ENCODE data around the gene CPSF7.
"Not testable (repeated sequence)": the region's sequence is repeated elsewhere in the genome, so short reads cannot be mapped to it uniquely, and the experiment has no call there.

Gene CPSF7

DNA sequence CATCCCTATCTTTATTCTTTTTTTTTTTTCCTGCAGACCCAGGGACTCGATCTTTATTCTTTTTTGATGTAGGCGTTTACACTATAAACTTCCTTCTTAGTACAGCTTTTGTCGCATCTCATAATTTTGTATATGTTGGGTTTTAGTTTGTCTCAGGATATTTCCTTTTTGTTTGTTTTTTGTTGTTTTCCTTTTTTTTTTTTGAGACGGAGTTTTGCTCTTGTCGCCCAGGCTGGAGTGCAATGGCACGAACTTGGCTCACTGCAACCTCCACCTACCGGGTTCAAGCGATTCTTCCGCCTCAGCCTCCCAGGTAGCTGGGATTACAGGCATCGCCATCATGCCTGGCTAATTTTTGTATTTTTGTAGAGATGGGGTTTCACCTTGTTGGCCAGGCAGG is 1.1 kb upstream of the CPSF7 start:
- DNase-seq = not testable (repeated sequence)

DNA sequence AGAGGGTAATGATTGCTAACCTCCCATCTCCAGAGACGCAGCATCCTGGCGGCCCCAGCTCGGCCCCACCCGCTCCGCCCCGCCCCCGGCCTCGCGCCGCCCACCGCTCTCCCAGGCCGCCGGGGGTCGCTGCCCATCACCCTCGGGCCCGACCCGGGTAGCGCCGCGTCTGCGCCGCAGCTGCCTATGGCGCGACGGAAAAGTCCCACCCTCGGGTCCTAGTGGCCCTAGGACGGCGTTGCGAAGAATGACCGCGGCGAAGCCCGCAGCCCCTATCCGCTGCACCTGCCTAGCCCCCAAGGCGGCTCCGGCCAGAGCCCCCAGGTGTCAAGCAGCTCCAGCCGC is 457 bp downstream of the CPSF7 start:
- peak; percentile 80 for DNase-seq

- no peak for DNase-seq
These were observed 4.2 kb downstream of the CPSF7 start for GRCh38 chr11:61425367-61426131.

GRCh38 chr11:61422226-61422625 is 7.5 kb downstream of the CPSF7 start:
- no peak for DNase-seq

DNA sequence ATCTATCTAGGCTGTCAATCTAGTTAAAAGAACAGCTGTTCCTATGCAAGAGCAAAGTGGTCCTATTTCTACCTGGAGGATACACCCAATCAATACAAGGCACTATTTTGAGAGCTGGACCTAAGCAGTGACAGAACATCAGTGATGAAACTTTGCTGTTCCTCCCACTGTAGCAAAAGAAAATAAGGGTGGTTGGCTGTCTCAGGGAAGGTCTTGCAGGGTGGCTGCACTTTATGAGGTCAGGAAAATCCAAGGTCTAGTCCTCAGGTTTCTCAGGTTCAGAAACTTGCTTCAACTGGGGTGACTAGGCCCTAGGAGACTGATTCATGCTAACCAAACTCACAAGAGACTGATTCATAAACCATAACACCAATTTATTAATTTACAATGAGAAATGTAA is 11.6 kb downstream of the CPSF7 start:
- DNase-seq = no peak

DNA sequence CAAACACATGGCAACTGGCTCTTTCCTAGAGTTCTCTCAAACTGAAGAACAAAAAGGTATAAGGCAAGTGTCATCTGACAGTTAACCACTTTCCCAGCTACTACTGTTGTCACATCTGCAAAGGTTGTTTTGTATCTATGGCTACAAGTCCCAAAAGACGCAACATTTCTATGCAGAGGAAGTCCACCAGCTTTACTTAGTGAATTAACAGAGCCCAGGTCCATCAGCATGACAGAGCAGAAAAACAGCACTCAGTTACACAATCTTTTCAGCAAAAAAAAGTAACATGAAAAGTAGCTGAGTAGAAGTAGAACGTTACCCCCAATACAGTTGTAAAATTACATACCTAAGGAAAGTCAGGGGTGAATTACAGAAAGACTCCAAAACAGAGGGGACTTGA is 12.1 kb downstream of the CPSF7 start:
- no peak for DNase-seq

DNA sequence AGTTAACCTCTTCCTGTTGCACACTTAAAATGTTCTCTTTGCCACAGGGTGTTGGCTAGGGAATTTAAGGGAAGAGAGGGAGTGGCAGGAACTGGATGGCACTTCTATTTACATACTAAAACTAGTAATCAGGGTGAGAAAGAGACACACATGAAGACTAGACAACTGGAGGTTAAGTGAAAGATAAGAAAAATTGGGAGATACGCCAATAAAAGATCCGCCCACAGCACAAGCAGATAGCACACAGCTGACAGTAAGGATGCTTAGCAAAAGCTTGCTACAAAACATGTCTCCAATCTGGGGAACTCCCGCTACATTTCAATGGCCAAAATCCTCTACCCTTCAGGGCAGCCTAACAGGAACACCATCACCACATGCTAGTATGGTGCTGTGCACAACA is 12.8 kb downstream of the CPSF7 start:
- DNase-seq = no peak

DNA sequence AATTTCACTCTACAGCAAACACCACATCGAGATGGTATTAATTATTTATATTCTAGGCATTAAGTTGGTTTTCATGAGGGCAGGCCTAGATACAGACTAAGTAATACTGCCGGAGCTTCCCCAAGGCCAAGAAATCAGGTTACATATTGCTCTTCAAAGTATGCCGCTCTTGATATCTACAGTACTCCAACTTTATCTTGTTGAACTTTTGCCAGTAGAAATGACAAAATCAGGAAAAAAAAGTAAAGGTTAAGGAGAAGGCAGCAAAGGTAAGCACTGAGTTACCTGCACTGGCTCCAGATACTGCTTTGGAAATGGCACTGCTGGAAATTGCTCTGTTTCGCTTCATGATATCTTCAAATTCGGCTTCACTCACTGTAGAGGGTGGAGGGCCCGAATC is 14.4 kb downstream of the CPSF7 start:
- no peak for DNase-seq

- no peak for DNase-seq
These were observed 15.2 kb downstream of the CPSF7 start for GRCh38 chr11:61414547-61414946.

- DNase-seq = no peak
These were observed 16.3 kb downstream of the CPSF7 start for GRCh38 chr11:61413496-61413895.

DNA sequence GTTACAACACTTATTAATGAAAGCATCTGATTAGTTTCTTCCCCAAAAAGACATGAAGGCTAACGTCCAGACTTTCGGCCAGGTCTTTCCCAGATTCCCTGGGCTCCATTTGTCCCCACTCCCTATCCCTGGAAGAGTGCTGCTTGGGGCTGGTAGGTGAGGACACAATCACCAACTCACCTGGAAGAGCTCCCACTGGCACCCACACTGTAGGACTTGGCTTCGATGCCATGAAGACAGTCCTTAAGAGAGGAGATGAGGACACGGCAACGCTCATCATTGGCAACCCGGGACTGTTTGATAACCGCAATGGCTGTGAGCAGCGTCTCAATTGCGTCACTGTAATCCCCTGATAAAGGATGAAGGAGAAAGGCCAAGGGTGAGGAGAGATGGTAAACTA is 18.2 kb downstream of the CPSF7 start:
- DNase-seq = no peak

GRCh38 chr11:61406991-61407728 is 22.6 kb downstream of the CPSF7 start:
- DNase-seq = no peak

DNA sequence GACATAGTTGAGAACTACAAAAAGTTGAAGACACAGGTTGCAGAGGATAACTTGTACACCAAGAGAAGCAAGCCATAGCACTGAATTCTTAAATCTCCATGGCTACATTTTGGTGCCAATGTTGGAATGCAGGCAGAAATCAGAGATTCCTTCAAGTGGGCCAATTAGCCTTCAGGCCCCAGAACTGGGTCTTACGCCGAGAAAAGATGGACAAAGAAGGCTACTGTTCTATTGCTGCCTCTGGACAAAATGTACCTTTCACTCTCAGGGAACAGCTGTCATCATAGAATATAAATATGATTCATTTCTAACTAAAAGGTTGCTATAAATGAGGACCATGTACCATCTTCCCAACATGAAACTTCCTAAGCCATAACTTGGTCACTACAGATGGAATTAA is 23.7 kb downstream of the CPSF7 start:
- DNase-seq = no peak

GRCh38 chr11:61404641-61405040 is 25.1 kb downstream of the CPSF7 start:
- DNase-seq = no peak

GRCh38 chr11:61404103-61404502 is 25.7 kb downstream of the CPSF7 start:
- no peak for DNase-seq

DNA sequence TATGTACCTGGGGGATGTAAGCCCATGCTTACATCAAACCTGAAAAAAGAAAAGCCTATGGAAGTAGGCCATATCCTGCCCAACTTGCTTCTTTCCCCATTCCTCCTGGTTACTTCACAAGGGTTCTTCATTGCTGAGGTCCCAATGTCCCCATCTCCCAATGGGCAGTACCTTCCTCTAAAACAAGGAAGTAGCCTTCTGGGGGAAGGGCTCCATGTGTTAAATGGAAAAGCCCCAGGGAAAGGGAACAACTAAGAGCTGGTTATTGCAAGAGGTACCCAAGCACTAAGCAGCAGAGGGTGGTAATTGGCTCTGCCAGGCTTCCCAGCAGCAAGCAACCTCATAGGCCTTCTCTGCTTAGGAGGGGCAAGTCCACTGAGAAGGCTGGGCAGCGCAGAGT is 26.1 kb downstream of the CPSF7 start:
- no peak for DNase-seq

- no peak for DNase-seq
These were observed 28.2 kb downstream of the CPSF7 start for GRCh38 chr11:61401573-61401972.

GRCh38 chr11:61401173-61401572 is 28.6 kb downstream of the CPSF7 start:
- DNase-seq = no peak

- no peak for DNase-seq
These were observed 36.7 kb downstream of the CPSF7 start for GRCh38 chr11:61392981-61393595.

DNA sequence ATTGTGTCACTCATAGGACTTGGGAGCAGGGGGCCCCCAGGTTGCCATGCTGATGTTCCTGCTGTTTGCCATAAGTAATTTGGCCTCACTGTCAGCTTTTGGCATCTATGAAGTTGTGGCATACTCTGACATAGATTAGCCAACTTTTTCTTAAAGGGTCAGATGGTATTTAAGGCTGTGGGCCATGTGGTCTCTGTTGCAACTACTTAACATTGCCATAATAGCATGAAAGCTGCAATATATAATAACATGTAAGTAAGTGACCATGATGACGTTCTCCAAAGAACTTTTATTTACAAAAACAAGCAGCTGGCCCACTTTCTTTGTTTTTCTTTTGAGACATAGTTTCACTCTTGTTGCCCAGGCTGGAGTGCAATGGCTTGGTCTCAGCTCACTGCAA is 39.6 kb downstream of the CPSF7 start:
- DNase-seq = no peak

DNA sequence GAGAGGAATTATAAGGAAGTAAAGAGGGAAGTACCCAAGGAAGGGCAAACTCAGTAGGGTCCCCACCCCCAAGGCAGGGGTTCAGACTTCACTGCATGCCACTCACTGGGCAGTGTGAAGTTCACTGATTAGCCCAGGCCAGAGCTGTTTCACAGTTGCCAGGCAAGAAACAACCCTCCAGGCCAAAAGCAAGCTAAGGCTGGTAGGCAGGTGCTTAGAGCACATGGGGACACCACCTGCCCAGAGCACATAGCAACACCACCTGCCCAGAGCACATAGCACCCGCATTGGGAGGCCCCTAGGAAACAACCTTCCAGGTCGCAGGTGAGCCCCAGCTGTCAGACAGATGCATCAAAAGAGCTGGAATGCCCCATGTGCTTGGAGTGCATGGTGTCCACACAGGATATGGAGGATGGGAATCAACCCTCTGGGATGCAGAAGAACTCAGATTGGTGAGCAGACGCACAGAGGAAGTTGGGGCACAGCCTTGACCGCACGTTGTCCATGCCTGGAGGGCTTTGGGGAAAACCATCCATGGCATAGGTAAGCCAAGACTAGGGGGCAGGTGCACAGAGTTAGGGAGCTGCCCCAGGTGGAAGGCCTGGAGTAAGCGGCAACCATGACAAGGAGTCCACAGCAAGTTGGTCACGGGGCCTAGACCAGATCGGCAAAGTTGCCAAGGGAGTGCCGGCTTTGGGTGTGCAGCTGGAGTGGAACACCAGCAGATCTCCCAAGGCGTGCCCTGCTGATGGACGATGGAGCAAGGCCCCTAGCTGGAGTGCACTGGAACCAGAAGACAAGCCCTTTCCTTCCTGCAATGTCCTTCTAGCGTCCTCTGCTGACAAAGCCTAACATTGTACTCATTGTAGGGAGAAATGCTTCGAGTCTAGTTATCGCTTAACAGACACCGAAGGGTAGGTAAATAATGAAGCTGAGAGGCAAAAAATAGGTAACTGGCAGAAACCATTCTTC is 45.2 kb downstream of the CPSF7 start:
- DNase-seq = no peak

DNA sequence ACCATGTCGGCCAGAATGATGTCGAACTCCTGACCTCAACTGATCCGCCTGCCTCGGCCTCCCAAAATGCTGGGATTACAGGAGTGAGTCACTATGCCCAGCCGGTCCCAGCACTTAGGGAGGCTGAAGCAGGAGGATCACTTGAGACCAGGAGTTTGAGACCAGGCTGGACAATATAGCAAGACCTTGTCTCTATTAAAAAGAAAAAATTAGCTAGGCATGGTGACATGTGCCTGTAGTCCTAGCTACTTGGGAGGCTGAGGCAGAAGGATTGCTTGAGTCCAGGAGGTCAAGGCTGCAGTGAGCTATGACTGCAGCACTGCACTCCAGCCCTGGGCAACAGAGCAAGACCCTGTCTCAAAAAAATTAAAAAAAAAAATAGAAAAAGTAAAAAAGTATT is 45.9 kb downstream of the CPSF7 start:
- not testable (repeated sequence) for DNase-seq

GRCh38 chr11:61380884-61381283 is 48.9 kb downstream of the CPSF7 start:
- no peak for DNase-seq
